HL-60 (cell line): ENCODE data around the gene ITGAE.
"Not testable (repeated sequence)": the region's sequence is repeated elsewhere in the genome, so short reads cannot be mapped to it uniquely, and the experiment has no call there.

Source experiments
- DNase-seq, 2 experiments: peaks; one replicate each; pipeline ENCODE4 v3.0.0-alpha.2; 2010 to 2020; ENCODE audit warnings: low read depth in 1 of 2, low spot score in 1 of 2
- H3K27ac ChIP-seq: fragments of 250-450 bp; sonication (Bioruptor Pico); replicated peaks from 2 replicates; pipeline ENCODE4 v1.5.1; 2020; ENCODE audit warnings: mild to moderate bottlenecking, moderate library complexity
- H3K27me3 ChIP-seq: fragments of 250-450 bp; sonication (Bioruptor Pico); 2 replicates; pipeline ENCODE4 v1.5.1; 2021; ENCODE audit warnings: mild to moderate bottlenecking, moderate library complexity; ENCODE audit not compliant: insufficient read depth, poor library complexity, severe bottlenecking
- H3K4me3 ChIP-seq: replicated peaks from 2 replicates; pipeline ENCODE4 v1.5.1; 2011; ENCODE audit warnings: mild to moderate bottlenecking, control low read depth, low read length; ENCODE audit not compliant: insufficient read depth
- CTCF ChIP-seq: IDR thresholded peaks from one replicate; pipeline ENCODE4 v1.5.1; 2011; ENCODE audit warnings: low read length, control low read depth, inconsistent platforms; ENCODE audit not compliant: insufficient read depth
- GABPA ChIP-seq: IDR thresholded peaks from 2 replicates; pipeline ENCODE4 v1.6.1; 2012; ENCODE audit warnings: low read depth
- POLR2AphosphoS5 ChIP-seq: IDR thresholded peaks from 2 replicates; pipeline ENCODE4 v1.6.1; 2012; ENCODE audit warnings: low read depth
- REST ChIP-seq: IDR thresholded peaks from 2 replicates; pipeline ENCODE4 v1.6.1; 2012; ENCODE audit warnings: low read depth; ENCODE audit not compliant: insufficient replicate concordance
- SPI1 ChIP-seq: IDR thresholded peaks from 2 replicates; pipeline ENCODE4 v1.6.1; 2012; ENCODE audit warnings: low read depth, mild to moderate bottlenecking, borderline replicate concordance

The ITGAE gene

GRCh38 chr17:3788200-3788599, 12.8 kb downstream of the ITGAE start:
- H3K27me3 ChIP-seq: no peaks in the 10 kb centered on the region
- no peak overlapping the region for H3K4me3 ChIP-seq
- DNase-seq: no peak
- TF ChIP-seq GABPA: no peak
- TF ChIP-seq CTCF: no peak
- TF ChIP-seq POLR2AphosphoS5: no peak
- no peak for TF ChIP-seq REST
- no peak for TF ChIP-seq SPI1
- no peak overlapping the region for H3K27ac ChIP-seq

GRCh38 chr17:3785323-3785722, 15.7 kb downstream of the ITGAE start:
- H3K27me3 ChIP-seq, H3K27ac ChIP-seq, H3K4me3 ChIP-seq, DNase-seq: not testable (repeated sequence)

GRCh38 chr17:3782751-3783150, 18.2 kb downstream of the ITGAE start:
- H3K27me3 ChIP-seq: no peaks in the 10 kb centered on the region
- DNase-seq: no peak
- H3K4me3 ChIP-seq: no peak overlapping the region
- H3K27ac ChIP-seq: no peak overlapping the region
- TF ChIP-seq POLR2AphosphoS5 (no peak), SPI1 (no peak), GABPA (no peak), REST (no peak), CTCF (no peak)

GRCh38 chr17:3780986-3781385, 20.0 kb downstream of the ITGAE start:
- TF ChIP-seq SPI1 (no peak), REST (no peak), GABPA (no peak), POLR2AphosphoS5 (no peak), CTCF (no peak)
- H3K27me3 ChIP-seq: no peaks in the 10 kb centered on the region
- H3K4me3 ChIP-seq: no peak overlapping the region
- DNase-seq: no peak
- H3K27ac ChIP-seq: no peak overlapping the region
